IPS DF 4.7 (cell line): ENCODE data around the gene GPR25.

Source experiments
- DNase-seq: peaks from one replicate; pipeline ENCODE4 v3.0.0-alpha.2; 2013; ENCODE audit warnings: low spot score; ENCODE audit errors: extremely low read depth

Gene GPR25

DNA sequence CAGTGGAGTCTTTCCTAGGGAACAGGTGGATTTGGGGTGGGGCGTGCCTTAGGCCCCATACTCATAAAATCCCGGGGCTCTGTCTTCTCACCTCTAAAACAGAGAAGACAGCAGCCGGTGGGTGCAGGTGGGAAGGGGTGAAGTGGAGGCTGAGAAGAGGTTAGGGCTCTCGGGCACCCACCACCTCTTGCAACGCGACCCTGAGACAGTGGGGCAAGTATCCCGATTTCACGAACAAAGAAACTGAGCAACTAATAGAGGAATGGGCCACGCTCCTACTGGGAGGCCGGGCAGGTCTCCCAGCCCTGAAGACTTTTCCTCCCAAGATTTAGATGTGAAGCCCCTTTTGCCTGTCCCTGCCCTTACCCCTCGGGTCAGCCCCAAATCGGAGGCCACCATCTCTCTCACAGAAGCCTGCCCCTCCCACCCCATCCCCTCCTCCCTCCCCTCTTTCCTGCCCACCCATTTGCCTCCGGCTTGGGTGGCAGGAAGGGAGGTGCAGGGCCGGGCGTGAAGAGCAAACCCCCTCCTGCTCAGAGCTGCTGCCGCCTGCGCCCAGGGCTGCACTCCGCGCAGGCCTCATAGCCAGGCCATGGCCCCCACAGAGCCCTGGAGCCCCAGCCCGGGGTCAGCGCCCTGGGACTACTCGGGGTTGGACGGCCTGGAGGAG, at the start of gene GPR25:
Gene GPR25, plus strand, starts transcription at position 536 of the 670 bp plus-strand sequence. Its CDS starts 57 bp downstream, at position 593.
- no peak for DNase-seq

- no peak for DNase-seq
These were observed 41.7 kb upstream of the GPR25 start for GRCh38 chr1:200831091-200831490.

DNA sequence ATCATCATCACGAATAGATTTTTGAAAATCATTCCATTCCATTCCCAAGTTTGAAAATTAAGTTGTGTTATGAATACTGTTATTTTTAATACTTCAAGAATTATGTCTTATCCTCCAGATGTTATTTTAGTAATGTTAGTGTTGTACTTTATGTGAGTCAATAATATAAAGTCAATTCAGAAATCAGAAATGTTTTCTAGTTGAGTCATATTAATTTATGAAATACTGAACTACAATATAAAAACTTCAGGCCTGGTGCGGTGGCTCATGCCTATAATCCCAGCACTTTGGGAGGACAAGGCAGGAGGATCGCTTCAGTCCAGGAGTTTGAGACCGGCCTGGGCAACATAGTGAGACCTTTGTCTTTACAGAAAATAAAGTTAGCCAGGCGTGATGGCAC, 38.4 kb upstream of the GPR25 start:
- DNase-seq, result no peak

GRCh38 chr1:200836213-200836612, 36.6 kb upstream of the GPR25 start:
- no peak for DNase-seq

- DNase-seq, result no peak
These were observed 34.7 kb upstream of the GPR25 start for GRCh38 chr1:200837931-200838571.

DNA sequence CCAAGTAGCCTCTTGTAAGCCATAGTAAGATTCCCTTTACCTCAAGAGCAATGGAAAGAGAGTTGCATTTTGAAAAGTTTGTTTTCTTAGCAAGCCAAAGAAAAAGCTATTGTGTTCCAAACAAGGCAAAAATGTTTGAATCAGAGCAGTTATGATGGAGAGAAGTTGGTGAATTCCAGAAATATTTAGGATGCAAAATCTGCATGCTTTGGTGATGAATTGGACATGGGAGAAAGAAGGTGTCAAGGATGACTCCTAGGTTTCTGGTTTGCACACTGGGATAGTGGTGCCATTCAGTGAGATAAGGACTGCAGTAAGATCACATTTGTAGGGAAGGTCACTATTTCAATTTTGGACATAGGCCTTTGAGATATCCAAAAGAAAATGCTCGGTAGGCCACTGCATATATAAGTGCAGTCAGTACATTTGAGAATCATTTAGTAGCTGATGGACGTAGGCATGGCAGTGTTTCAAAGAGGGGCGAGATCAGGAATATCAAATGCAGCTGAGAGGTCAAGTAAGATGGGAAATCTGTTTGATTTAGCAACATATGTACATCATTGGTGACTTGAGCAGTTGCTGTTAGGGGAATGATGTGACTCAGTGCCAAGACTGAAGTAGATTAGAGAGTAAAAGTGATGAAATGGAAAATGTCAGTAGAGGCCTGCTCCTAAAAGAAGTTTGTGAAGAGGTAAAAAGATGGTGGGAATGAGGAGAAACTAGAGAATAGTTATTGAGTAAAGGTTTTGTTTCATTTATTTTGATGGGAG, 33.9 kb upstream of the GPR25 start:
- DNase-seq, result no peak

- DNase-seq, result no peak
These were observed 27.4 kb upstream of the GPR25 start for GRCh38 chr1:200845360-200845759.

DNA sequence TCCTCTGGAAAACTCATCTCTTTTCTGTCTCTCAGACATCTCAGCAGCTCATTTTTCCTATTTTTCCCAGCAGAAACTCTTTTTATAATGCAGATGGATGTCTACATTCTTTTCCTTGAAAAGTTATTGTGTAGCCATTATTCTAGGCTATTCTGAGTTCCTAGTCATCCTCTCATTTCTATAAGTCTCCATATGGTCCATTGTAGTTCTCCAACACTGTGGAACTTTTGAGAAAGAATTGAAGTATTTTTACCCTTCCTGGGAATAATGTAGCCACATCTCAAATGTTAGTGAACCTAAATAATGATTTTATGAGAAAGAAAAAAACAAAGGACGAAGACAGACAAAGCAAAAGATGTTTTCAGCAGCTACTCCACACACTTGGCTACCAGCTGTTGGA, 26.4 kb upstream of the GPR25 start:
- no peak for DNase-seq

GRCh38 chr1:200849430-200849829, 23.4 kb upstream of the GPR25 start:
- no peak for DNase-seq

GRCh38 chr1:200850554-200850953, 22.2 kb upstream of the GPR25 start:
- DNase-seq, result no peak

GRCh38 chr1:200856716-200857357, 15.9 kb upstream of the GPR25 start:
- DNase-seq, result no peak

DNA sequence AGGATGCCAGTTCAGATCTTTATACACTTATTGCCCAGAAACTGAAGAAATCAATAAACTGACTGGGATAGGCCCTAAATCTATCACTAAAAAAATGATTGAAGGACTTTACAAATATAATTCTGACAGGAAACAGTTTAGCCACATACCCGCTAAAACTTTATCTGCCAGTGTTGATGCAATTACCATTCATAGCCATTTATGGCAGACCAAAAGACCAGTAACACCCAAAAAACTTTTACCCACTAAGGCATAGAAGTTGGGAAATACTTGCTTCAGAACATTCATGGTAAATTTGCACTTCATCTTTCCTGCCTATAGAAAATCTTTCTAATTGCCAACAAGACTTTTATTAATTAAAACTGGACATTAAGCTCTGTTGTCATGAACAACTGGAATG, 15.0 kb upstream of the GPR25 start:
- DNase-seq, result no peak

DNA sequence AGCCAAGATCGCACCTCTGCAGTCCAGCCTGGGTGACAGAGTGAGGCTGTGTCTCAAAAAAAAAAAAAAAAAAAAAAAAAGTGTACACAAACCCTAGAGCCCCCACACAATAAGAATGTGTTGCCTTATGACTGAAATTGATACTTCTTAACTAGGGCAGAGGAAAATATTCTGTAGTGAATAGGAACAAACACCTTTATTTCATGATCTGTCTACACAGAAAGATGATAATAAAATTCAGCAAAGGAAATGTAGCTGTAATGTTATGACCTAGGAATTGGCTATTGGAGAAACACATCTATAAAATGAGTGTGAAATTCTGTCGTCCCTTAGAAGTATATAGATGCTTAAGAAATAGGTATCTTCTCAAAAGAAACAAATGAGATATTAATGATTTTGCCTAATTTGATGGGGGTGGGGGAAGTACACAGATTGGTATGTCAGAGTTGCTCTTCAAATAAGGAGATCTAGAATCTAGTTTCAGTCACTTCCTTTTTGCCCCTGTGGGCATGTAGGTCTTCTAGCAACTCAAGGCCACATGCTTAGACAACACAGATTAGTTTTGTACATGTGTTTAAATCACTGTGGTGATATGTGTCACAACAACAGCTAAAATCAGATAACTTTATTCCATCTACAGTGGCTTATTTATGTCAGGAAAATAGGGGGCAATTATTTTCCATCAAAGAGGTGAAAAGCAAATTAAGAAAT, 10.7 kb upstream of the GPR25 start:
- no peak for DNase-seq

DNA sequence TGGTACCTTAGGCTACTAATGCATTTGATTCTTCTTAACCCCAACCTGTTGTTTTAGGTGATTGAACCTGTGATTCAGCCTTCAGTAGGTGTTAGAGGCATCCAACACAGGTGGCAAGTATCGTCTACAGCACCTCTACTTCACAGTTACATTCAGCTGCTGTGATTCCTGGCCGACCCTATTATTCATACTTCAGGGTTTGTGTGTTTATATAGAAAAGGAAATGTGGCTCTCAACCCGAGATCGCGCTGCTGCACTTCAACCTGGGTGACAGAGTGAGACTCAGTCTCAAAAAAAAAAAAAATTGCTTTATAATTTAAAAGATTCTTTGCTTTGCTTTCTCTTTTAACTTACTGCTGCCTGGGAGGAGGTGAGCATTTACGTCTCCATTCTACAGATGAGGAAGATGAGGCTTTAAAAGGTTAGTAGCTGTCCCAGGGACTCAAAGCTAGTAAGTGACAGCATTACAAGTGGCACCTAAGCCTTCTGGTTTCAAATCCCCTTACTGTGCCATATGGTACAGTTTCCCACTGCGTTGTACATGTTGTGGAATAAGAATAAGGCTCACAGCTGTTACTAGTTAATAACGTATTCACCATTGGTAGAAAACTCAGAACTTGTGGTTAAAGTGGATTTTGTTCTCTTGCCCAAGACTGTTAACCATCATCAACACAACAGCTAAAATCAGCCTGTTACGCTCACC, 9.9 kb upstream of the GPR25 start:
- no peak for DNase-seq

GRCh38 chr1:200866116-200866515, 6.7 kb upstream of the GPR25 start:
- no peak for DNase-seq

GRCh38 chr1:200866521-200866920, 6.3 kb upstream of the GPR25 start:
- no peak for DNase-seq

GRCh38 chr1:200867018-200867811, 5.6 kb upstream of the GPR25 start:
- DNase-seq, result no peak

GRCh38 chr1:200869376-200869752, 3.4 kb upstream of the GPR25 start:
- DNase-seq, result no peak

- DNase-seq, result no peak
These were observed 2.9 kb upstream of the GPR25 start for GRCh38 chr1:200869753-200870391.
